ENCODE measurements around the gene ZFAND3. TPM values are rescaled to one million over a fixed set of nuclear protein-coding genes. Genes with fewer than 3 reads are reported as not detected.

ZFAND3 gene
- total and polyA plus RNA-seq, 2 experiments from 2014 or later = 36.5 to 50.0 TPM

GRCh38 chr6:37994223-37994622 lies 174.7 kb downstream of the ZFAND3 start:
- Histone ChIP-seq H2AFZ (no peak overlapping the region), H3K4me3 (no peak overlapping the region), H3K36me3 (replicated peaks; ENCODE audit: insufficient read depth, low read depth) (no peaks in the 10 kb centered on the region), H3K4me1 (ENCODE audit: insufficient read depth) (peaks cover 3% of the 10 kb centered on the region), H3K4me2 (no peak overlapping the region), H3K27ac (no peak overlapping the region), H3K9me2 (replicated peaks; ENCODE audit: insufficient read depth) (no peaks in the 10 kb centered on the region), H3K79me2 (peaks cover 99% of the 10 kb centered on the region), H3K9me3 (ENCODE audit: low read depth) (no peaks in the 10 kb centered on the region), H3K27me3 (no peaks in the 10 kb centered on the region), H4K20me1 (ENCODE audit: insufficient read depth, poor library complexity, severe bottlenecking) (peaks cover 97% of the 10 kb centered on the region)
- TF ChIP-seq EZH2phosphoT487 (IDR thresholded peaks at IDR 0.05; ENCODE audit: low read depth, severe bottlenecking, unreplicated experiment) (no peak), CTCF (IDR thresholded peaks at IDR 0.05; ENCODE audit: poor library complexity) (no peak), EZH2 (IDR thresholded peaks at IDR 0.05; ENCODE audit: borderline replicate concordance) (no peak)
- no peak for DNase-seq (ENCODE audit: low spot score)
- WGBS (ENCODE audit: low lambda C conversion rate, missing lambda C conversion rate) = 74% methylated on average over 2 of the region's 2 CpGs

GRCh38 chr6:37998366-37998765 lies 178.8 kb downstream of the ZFAND3 start:
- Histone ChIP-seq H3K9me2 (replicated peaks; ENCODE audit: insufficient read depth) (no peaks in the 10 kb centered on the region), H2AFZ (no peak overlapping the region), H3K27me3 (no peaks in the 10 kb centered on the region), H3K27ac (no peak overlapping the region), H3K79me2 (peaks cover 97% of the 10 kb centered on the region), H4K20me1 (ENCODE audit: insufficient read depth, poor library complexity, severe bottlenecking) (peaks cover 93% of the 10 kb centered on the region), H3K4me2 (no peak overlapping the region), H3K9me3 (ENCODE audit: low read depth) (no peaks in the 10 kb centered on the region), H3K36me3 (replicated peaks; ENCODE audit: insufficient read depth, low read depth) (no peaks in the 10 kb centered on the region), H3K4me3 (no peak overlapping the region), H3K4me1 (ENCODE audit: insufficient read depth) (peaks cover 3% of the 10 kb centered on the region)
- WGBS (ENCODE audit: low lambda C conversion rate, missing lambda C conversion rate) = 86% methylated on average over 2 of the region's 2 CpGs
- no peak for DNase-seq (ENCODE audit: low spot score)
- TF ChIP-seq EZH2phosphoT487 (IDR thresholded peaks at IDR 0.05; ENCODE audit: low read depth, severe bottlenecking, unreplicated experiment) = no peak
- TF ChIP-seq EZH2 (IDR thresholded peaks at IDR 0.05; ENCODE audit: borderline replicate concordance) = no peak
- TF ChIP-seq CTCF (IDR thresholded peaks at IDR 0.05; ENCODE audit: poor library complexity) = no peak

GRCh38 chr6:38001386-38001785 lies 181.9 kb downstream of the ZFAND3 start:
- TF ChIP-seq EZH2phosphoT487 (IDR thresholded peaks at IDR 0.05; ENCODE audit: low read depth, severe bottlenecking, unreplicated experiment) (no peak), CTCF (IDR thresholded peaks at IDR 0.05; ENCODE audit: poor library complexity) (no peak), EZH2 (IDR thresholded peaks at IDR 0.05; ENCODE audit: borderline replicate concordance) (no peak)
- no peak for DNase-seq (ENCODE audit: low spot score)
- WGBS (ENCODE audit: low lambda C conversion rate, missing lambda C conversion rate) = 86% methylated on average over 1 of the region's 1 CpG
- Histone ChIP-seq H3K4me1 (ENCODE audit: insufficient read depth) (peaks cover 4% of the 10 kb centered on the region), H3K9me3 (ENCODE audit: low read depth) (no peaks in the 10 kb centered on the region), H3K79me2 (peaks cover 93% of the 10 kb centered on the region), H3K27me3 (no peaks in the 10 kb centered on the region), H3K4me2 (no peak overlapping the region), H3K9me2 (replicated peaks; ENCODE audit: insufficient read depth) (no peaks in the 10 kb centered on the region), H2AFZ (no peak overlapping the region), H3K4me3 (no peak overlapping the region), H4K20me1 (ENCODE audit: insufficient read depth, poor library complexity, severe bottlenecking) (peaks cover 86% of the 10 kb centered on the region), H3K27ac (no peak overlapping the region), H3K36me3 (replicated peaks; ENCODE audit: insufficient read depth, low read depth) (no peaks in the 10 kb centered on the region)

- DNase-seq (ENCODE audit: low spot score) = no peak
- no peak overlapping the region for H3K27ac ChIP-seq
- peaks cover 4% of the 10 kb centered on the region for H3K4me1 ChIP-seq (ENCODE audit: insufficient read depth)
- H3K4me3 ChIP-seq = no peak overlapping the region
- peaks cover 87% of the 10 kb centered on the region for H4K20me1 ChIP-seq (ENCODE audit: insufficient read depth, poor library complexity, severe bottlenecking)
- no peaks in the 10 kb centered on the region for H3K36me3 ChIP-seq (replicated peaks; ENCODE audit: insufficient read depth, low read depth)
- 90% methylated on average over 2 of the region's 2 CpGs for WGBS (ENCODE audit: low lambda C conversion rate, missing lambda C conversion rate)
- H2AFZ ChIP-seq = no peak overlapping the region
- H3K9me3 ChIP-seq (ENCODE audit: low read depth) = no peaks in the 10 kb centered on the region
- H3K79me2 ChIP-seq = peaks cover 93% of the 10 kb centered on the region
- no peaks in the 10 kb centered on the region for H3K27me3 ChIP-seq
- TF ChIP-seq CTCF (IDR thresholded peaks at IDR 0.05; ENCODE audit: poor library complexity) = no peak
- no peak for TF ChIP-seq EZH2 (IDR thresholded peaks at IDR 0.05; ENCODE audit: borderline replicate concordance)
- no peak for TF ChIP-seq EZH2phosphoT487 (IDR thresholded peaks at IDR 0.05; ENCODE audit: low read depth, severe bottlenecking, unreplicated experiment)
- H3K9me2 ChIP-seq (replicated peaks; ENCODE audit: insufficient read depth) = no peaks in the 10 kb centered on the region
- no peak overlapping the region for H3K4me2 ChIP-seq
These were observed 185.4 kb downstream of the ZFAND3 start for GRCh38 chr6:38004908-38005307.

Data from hepatocyte (in vitro differentiated cells).